MCF 10A (cell line): Measurements from ENCODE around the gene C1QTNF8. TPM values are rescaled to one million over a fixed set of nuclear protein-coding genes. Genes with fewer than 3 reads are reported as not detected.

Source experiments
- BruUV-seq: library from RNA; stranded (reverse); fragments of 400-500 nt; replicated peaks from 2 replicates; lab custom pipeline; 2021; lab: Mats Ljungman, UMichigan
- CTCF ChIA-PET: fragments of 300-600 bp; sonication (Branson Sonifier 250); formaldehyde crosslinking; extraction: SDS; loops from one replicate; lab custom pipeline; 2021; ENCODE audit warnings: antibody characterized with exemption, inconsistent platforms; lab: Yijun Ruan, JAX
- POLR2A ChIA-PET: fragments of 300-600, 350-650 bp; sonication (Branson Sonifier 250); formaldehyde crosslinking; extraction: SDS; loops from one replicate; lab custom pipeline; 2020; ENCODE audit warnings: antibody characterized with exemption, inconsistent platforms; lab: Yijun Ruan, JAX
- DNase-seq: peaks from one replicate; pipeline ENCODE4 v3.0.0-alpha.2; 2018; ENCODE audit not compliant: unreplicated experiment
- H3K27ac Mint-ChIP-seq: one replicate; pipeline ENCODE4 v1.8.0; 2022; ENCODE audit warnings: mild to moderate bottlenecking, low read depth, mixed read lengths; ENCODE audit not compliant: unreplicated experiment
- H3K27me3 Mint-ChIP-seq: one replicate; pipeline ENCODE4 v1.8.0; 2022; ENCODE audit warnings: mixed read lengths; ENCODE audit not compliant: insufficient read depth, unreplicated experiment
- H3K36me3 Mint-ChIP-seq: one replicate; pipeline ENCODE4 v1.8.0; 2022; ENCODE audit warnings: mild to moderate bottlenecking, moderate library complexity, mixed read lengths; ENCODE audit not compliant: insufficient read depth, unreplicated experiment
- H3K4me1 Mint-ChIP-seq: one replicate; pipeline ENCODE4 v1.8.0; 2022; ENCODE audit warnings: mixed read lengths; ENCODE audit not compliant: insufficient read depth, unreplicated experiment
- H3K4me3 Mint-ChIP-seq: one replicate; pipeline ENCODE4 v1.8.0; 2022; ENCODE audit warnings: mild to moderate bottlenecking, moderate library complexity, mixed read lengths; ENCODE audit not compliant: unreplicated experiment
- H3K9me3 Mint-ChIP-seq: one replicate; pipeline ENCODE4 v1.8.0; 2022; ENCODE audit warnings: mixed read lengths; ENCODE audit not compliant: unreplicated experiment
- intact Hi-C: fragments of 100-400 bp; cut with micrococcal nuclease; formaldehyde crosslinking; loops from 2 replicates; pipeline ENCODE4 v1.14.1; 2022
- total RNA-seq: library from RNA; stranded (reverse); gene quantifications from 2 replicates; pipeline ENCODE4 v1.2.3, GENCODE V29; 2022
- TF ChIP-seq, protein P1 (sequence below): fragments of 200-600 bp; IDR thresholded peaks from one replicate; pipeline ENCODE4 v1.8.0; 2022; ENCODE audit warnings: antibody characterized with exemption, mild to moderate bottlenecking; ENCODE audit not compliant: unreplicated experiment

C1QTNF8 gene
- total RNA-seq, 1 experiment from 2014 or later = not detected

DNA sequence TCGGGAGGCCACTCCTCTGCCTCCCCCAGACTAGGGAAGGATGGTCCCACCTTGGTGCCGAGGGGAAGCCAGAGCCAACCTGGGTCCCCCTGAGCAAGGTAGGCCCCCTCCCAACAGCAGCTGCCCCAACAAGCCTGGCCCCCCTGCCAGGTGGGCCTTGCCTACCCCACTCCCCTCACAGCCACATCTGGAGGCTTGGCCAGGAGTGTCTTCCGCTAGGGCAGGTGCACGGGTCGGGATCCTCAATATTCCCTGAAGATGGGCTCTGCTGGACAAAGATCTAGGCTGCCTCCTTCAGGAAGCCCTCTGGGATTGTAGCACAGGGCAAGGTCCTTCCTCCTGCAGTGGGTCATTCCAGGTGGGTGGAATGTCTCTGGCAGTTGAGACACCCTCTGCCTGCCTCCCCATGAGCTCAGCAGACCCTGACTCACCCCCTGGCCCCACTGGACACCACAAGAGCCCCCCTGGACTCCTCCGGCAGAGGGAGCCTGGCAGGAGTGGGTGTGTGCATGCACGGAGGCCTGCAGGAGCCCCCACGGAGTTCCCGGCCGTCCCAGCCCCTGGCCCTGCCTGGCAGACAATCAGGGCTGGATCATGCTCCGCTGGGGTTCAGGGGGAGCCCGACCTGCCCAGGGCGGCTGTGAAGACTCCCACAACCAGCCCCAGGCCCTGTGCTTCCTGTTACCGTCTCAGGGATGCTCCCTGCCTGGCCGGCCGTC, 435 bp downstream of the C1QTNF8 start:
- H3K4me3 Mint-ChIP-seq = no peak overlapping the region
- H3K36me3 Mint-ChIP-seq = no peaks in the 10 kb centered on the region
- no peak overlapping the region for H3K27ac Mint-ChIP-seq
- no peaks in the 10 kb centered on the region for H3K4me1 Mint-ChIP-seq
- no peak for DNase-seq
- TF ChIP-seq, protein P1, sequence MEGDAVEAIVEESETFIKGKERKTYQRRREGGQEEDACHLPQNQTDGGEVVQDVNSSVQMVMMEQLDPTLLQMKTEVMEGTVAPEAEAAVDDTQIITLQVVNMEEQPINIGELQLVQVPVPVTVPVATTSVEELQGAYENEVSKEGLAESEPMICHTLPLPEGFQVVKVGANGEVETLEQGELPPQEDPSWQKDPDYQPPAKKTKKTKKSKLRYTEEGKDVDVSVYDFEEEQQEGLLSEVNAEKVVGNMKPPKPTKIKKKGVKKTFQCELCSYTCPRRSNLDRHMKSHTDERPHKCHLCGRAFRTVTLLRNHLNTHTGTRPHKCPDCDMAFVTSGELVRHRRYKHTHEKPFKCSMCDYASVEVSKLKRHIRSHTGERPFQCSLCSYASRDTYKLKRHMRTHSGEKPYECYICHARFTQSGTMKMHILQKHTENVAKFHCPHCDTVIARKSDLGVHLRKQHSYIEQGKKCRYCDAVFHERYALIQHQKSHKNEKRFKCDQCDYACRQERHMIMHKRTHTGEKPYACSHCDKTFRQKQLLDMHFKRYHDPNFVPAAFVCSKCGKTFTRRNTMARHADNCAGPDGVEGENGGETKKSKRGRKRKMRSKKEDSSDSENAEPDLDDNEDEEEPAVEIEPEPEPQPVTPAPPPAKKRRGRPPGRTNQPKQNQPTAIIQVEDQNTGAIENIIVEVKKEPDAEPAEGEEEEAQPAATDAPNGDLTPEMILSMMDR = no peak
- CTCF ChIA-PET = no interaction called here
- no peaks in the 10 kb centered on the region for H3K27me3 Mint-ChIP-seq
- POLR2A ChIA-PET = interaction anchor here (0.7 kb wide), 1 partner anchor 34 kb away, joined by 3 read pairs; no protein-coding TSS in a partner anchor
- no TSS peak for BruUV-seq
- no peaks in the 10 kb centered on the region for H3K9me3 Mint-ChIP-seq
- intact Hi-C loops = no loop called here

DNA sequence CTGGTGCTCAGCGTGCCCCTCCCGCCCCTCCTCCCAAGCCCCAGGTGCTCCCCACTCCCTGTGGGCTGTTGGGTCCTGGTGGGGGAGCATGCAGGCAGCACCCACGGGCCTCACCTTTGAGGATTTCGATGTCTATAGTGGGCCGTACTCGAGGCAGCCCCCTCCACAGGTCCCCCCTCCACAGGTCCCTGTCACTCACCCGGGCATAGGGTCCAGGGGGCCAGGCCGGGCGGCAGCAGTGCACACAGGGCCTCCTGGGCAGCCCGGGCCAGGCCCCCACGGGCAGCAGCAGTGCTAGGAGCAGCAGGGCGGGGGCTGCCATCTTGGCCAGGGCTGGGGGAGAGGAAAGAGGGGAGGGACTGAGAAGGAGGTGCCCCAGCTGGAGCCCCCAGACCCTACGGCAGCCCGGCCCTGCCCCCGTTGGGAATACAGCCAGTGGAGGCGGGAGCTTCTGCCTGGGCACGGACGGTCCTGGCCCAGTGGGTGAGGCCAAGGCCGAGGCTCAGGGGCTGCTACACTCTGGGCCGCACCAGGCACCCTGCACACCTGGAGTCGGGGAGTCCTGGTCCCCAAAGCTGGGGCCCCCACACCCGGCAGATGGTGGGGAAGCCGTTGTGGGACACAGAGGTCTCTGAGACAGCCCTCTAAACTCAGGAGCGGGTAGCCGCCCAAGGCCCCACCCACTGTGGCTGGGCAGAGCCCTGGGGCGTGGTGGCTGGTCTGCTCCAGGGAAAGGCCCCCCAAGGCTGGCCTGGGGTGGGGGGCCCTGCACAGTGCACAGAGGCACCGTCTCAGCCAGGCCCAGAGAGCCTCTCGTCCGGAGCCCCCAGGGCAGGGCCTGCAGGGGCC, 1.2 kb downstream of the C1QTNF8 start:
- ChIA-PET CTCF (no interaction called here), POLR2A (interaction anchor here (0.7 kb wide), 1 partner anchor 33 kb away, joined by 3 read pairs; no protein-coding TSS in a partner anchor)
- Mint-ChIP-seq H3K4me1 (no peaks in the 10 kb centered on the region), H3K27me3 (no peaks in the 10 kb centered on the region), H3K36me3 (no peaks in the 10 kb centered on the region), H3K27ac (no peak overlapping the region), H3K4me3 (no peak overlapping the region), H3K9me3 (no peaks in the 10 kb centered on the region)
- intact Hi-C loops = no loop called here
- no TSS peak for BruUV-seq
- TF ChIP-seq, protein P1 = no peak
- DNase-seq = no peak

DNA sequence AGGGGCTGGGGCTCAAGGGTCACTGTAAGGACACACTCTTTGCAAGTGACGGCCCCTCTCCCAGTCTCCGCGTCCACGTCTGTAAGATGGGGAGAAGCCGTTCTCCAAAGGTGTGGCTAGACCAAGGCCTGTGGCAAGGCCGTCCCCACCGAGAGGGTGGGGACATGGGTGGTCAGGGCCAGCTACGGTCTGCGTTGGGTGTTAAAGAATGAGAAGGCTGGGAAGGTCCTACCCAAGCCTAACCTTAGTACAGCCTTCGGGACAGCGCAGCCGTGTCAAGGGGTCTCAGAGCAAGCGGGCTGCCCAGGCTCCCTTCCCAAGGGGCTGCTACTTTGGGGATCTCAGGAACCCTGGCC, 1.9 kb downstream of the C1QTNF8 start:
- DNase-seq = no peak
- Mint-ChIP-seq H3K36me3 (no peaks in the 10 kb centered on the region), H3K27ac (no peak overlapping the region), H3K9me3 (no peaks in the 10 kb centered on the region), H3K4me1 (no peaks in the 10 kb centered on the region), H3K4me3 (no peak overlapping the region), H3K27me3 (no peaks in the 10 kb centered on the region)
- ChIA-PET CTCF (no interaction called here), POLR2A (no interaction called here)
- intact Hi-C loops = no loop called here
- no TSS peak for BruUV-seq
- TF ChIP-seq, protein P1 = no peak
